A549 (cell line): Measurements from ENCODE around the gene RSL24D1. TPM values are rescaled to one million over a fixed set of nuclear protein-coding genes. Genes with fewer than 3 reads are reported as not detected.
A peak's percentile ranks its signal among the peaks of the same experiment; 100 is the strongest.

Source experiments
- ATAC-seq, 2 experiments: fragments of 200-7000 bp in 1 of 2; fragments of >200 bp in 1 of 2; cut with Nextera tagmentation in 1 of 2; cut with Tn5 transposase in 1 of 2; 3 replicates each; pipeline versions ENCODE4 v1.8.0 to v1.9.1; 2018 to 2020; ENCODE audit warnings: mild to moderate bottlenecking in 1 of 2, moderate library complexity in 1 of 2
- CTCF ChIA-PET: fragments of 300-600 bp; sonication (Branson Sonifier 250); formaldehyde crosslinking; extraction: SDS; loops from one replicate; lab custom pipeline; 2021; ENCODE audit warnings: antibody characterized with exemption, inconsistent platforms; lab: Yijun Ruan, JAX
- POLR2A ChIA-PET: fragments of 350-600 bp; formaldehyde crosslinking; extraction: SDS; loops from one replicate; lab custom pipeline; 2021; ENCODE audit warnings: antibody characterized with exemption, inconsistent platforms; lab: Yijun Ruan, JAX
- DNase-seq, 2 experiments: peaks; one replicate each; pipeline versions ENCODE4 v3.0.0 to v3.0.0-alpha.2; 2011 to 2016; ENCODE audit warnings: low read depth in 1 of 2, low spot score in 1 of 2
- FAIRE-seq: peaks from 2 replicates; lab custom pipeline; 2011; peaks lifted over from hg19 to GRCh38; lab: Jason Lieb, UNC
- H3K27ac ChIP-seq, 2 experiments: fragments of >200 bp; sonication (Bioruptor Twin); formaldehyde crosslinking; 3 replicates each; pipeline ENCODE4 v1.5.1; 2016 to 2017
- H3K4me1 ChIP-seq: fragments of >200 bp; sonication (Bioruptor Twin); formaldehyde crosslinking; 3 replicates; pipeline ENCODE4 v1.6.1; 2016
- H3K4me2 ChIP-seq: fragments of >200 bp; sonication (Bioruptor Twin); formaldehyde crosslinking; 3 replicates; pipeline ENCODE4 v1.6.1; 2016
- H3K4me3 ChIP-seq: fragments of >200 bp; sonication (Bioruptor Twin); formaldehyde crosslinking; 3 replicates; pipeline ENCODE4 v1.5.1; 2016
- H3K9me3 ChIP-seq: fragments of >200 bp; sonication (Bioruptor Twin); formaldehyde crosslinking; 3 replicates; pipeline ENCODE4 v1.6.1; 2016
- CBX8 ChIP-seq: fragments of 200-600 bp; sonication (generic); IDR thresholded peaks from 2 replicates; pipeline ENCODE4 v1.6.1; 2016
- CHD2 ChIP-seq: fragments of 150-350 bp; IDR thresholded peaks from 2 replicates; pipeline ENCODE4 v1.6.1; 2014; ENCODE audit warnings: low read length; ENCODE audit not compliant: partially characterized antibody
- CTCF ChIP-seq: fragments of >200 bp; sonication (Bioruptor Twin); formaldehyde crosslinking; IDR thresholded peaks from 3 replicates; pipeline ENCODE4 v1.5.1; 2016
- FOSL2 ChIP-seq, 2 experiments: fragments of 450-650 bp in 1 of 2; fragments of >200 bp in 1 of 2; sonication (Bioruptor Twin) in 1 of 2; formaldehyde crosslinking; IDR thresholded peaks; 2 replicates each; pipeline versions ENCODE4 v1.5.0 to v1.6.1; 2016 to 2020; ENCODE audit warnings: mild to moderate bottlenecking in 1 of 2, moderate library complexity in 1 of 2
- HES2 ChIP-seq: fragments of >200 bp; sonication (Bioruptor Twin); formaldehyde crosslinking; IDR thresholded peaks from 2 replicates; pipeline ENCODE4 v1.6.1; 2016
- HOXA7 ChIP-seq: fragments of 250-450 bp; sonication (Bioruptor Pico); IDR thresholded peaks from 2 replicates; pipeline ENCODE4 v1.5.0; 2020; ENCODE audit warnings: mild to moderate bottlenecking, moderate library complexity
- HOXB13 ChIP-seq: fragments of 250-450 bp; sonication (Bioruptor Pico); IDR thresholded peaks from 2 replicates; pipeline ENCODE4 v1.5.0; 2020; ENCODE audit warnings: low read depth, mild to moderate bottlenecking, moderate library complexity
- HOXB5 ChIP-seq: fragments of 250-450 bp; sonication (Bioruptor Pico); IDR thresholded peaks from 2 replicates; pipeline ENCODE4 v1.5.0; 2020; ENCODE audit warnings: mild to moderate bottlenecking, moderate library complexity
- MAX ChIP-seq: IDR thresholded peaks from 2 replicates; pipeline ENCODE4 v1.6.1; 2012
- NPAS2 ChIP-seq: fragments of 250-450 bp; sonication (Bioruptor Pico); IDR thresholded peaks from 2 replicates; pipeline ENCODE4 v1.8.0; 2022; ENCODE audit warnings: mild to moderate bottlenecking, moderate library complexity, borderline replicate concordance
- PHF8 ChIP-seq: fragments of 200-600 bp; sonication (generic); IDR thresholded peaks from 2 replicates; pipeline ENCODE4 v1.6.1; 2016; ENCODE audit warnings: low read depth, mild to moderate bottlenecking, antibody characterized with exemption, moderate library complexity, borderline replicate concordance
- REST ChIP-seq: fragments of 200-600 bp; sonication (generic); IDR thresholded peaks from 2 replicates; pipeline ENCODE4 v1.6.1; 2016; ENCODE audit warnings: antibody characterized with exemption, mild to moderate bottlenecking, moderate library complexity
- RFX5 ChIP-seq: fragments of 450-650 bp; IDR thresholded peaks from 2 replicates; pipeline ENCODE4 v1.7.1; 2014; ENCODE audit warnings: antibody characterized with exemption, mild to moderate bottlenecking, moderate library complexity
- USF2 ChIP-seq: fragments of 450-650 bp; IDR thresholded peaks from 2 replicates; pipeline ENCODE4 v1.6.1; 2014; ENCODE audit warnings: antibody characterized with exemption
- polyA plus RNA-seq, 4 experiments: library from polyadenylated mRNA; depleted of rRNA in 3 of 4; stranded (reverse); fragments of >200 nt; fragmentation: RNase III in 1 of 4; extraction: RNeasy Plus Mini Kit Qiagen cat#74134 plus additional on column Dnase treatment in 1 of 4; gene quantifications; 2 replicates in 3 of 4; 3 replicates in 1 of 4; pipeline ENCODE4 v1.2.3, GENCODE V29; 2011 to 2017

RSL24D1 gene
- polyA plus RNA-seq, 2 of the 4 experiments (the other 2 are of a cell fraction) = 104 to 257 TPM

- TF ChIP-seq CTCF (no peak), CBX8 (no peak), FOSL2 (IDR thresholded peaks at IDR 0.05) (no peak), FOSL2 (CRISPR knock-in tag; IDR thresholded peaks at IDR 0.05) (peak; percentile 56), PHF8 (no peak), HOXB13 (CRISPR knock-in tag) (no peak), HOXA7 (CRISPR knock-in tag) (no peak), REST (no peak), USF2 (no peak), HOXB5 (CRISPR knock-in tag) (no peak)
- TF ChIP-seq, all 56 proteins: peak for 4
Measured at GRCh38 chr15:55221090-55222011, 24.6 kb upstream of the RSL24D1 start (continued).

- FAIRE-seq = no peak
- H3K27ac ChIP-seq = peak overlapping the region; percentile 58 to 82
Measured at GRCh38 chr15:55220606-55221005, 23.9 kb upstream of the RSL24D1 start.

More at GRCh38 chr15:55220606-55221005, 23.9 kb upstream of the RSL24D1 start:
- CTCF ChIA-PET = interaction anchor here (1.9 to 12.0 kb wide), 2 partner anchors 67 to 72 kb away, joined by 8 to 135 read pairs; no protein-coding TSS in a partner anchor
- ATAC-seq = no peak
- no peak for TF ChIP-seq CHD2
- no peak for TF ChIP-seq HES2
- TF ChIP-seq CTCF = no peak
- TF ChIP-seq MAX = no peak
- no peak for TF ChIP-seq FOSL2 (IDR thresholded peaks at IDR 0.05)
- TF ChIP-seq FOSL2 (CRISPR knock-in tag; IDR thresholded peaks at IDR 0.05) = no peak
- TF ChIP-seq RFX5 = no peak
- TF ChIP-seq NPAS2 (CRISPR knock-in tag) = no peak
- TF ChIP-seq, all 56 proteins: peak for 0
- POLR2A ChIA-PET = interaction anchor here (1.0 kb wide), 1 partner anchor 37 kb away, joined by 3 read pairs; no protein-coding TSS in a partner anchor
- Histone ChIP-seq H3K9me3 (no peaks in the 10 kb centered on the region), H3K4me3 (no peak overlapping the region), H3K4me1 (peaks cover 21% of the 10 kb centered on the region), H3K4me2 (peak overlapping the region; percentile 65)
- DNase-seq = no peak
